Gastroesophageal sphincter (tissue), 3 donors: ENCODE data around the gene RPL34.

Experiments used
- POLR2A ChIP-seq, 2 donors: fragments of 450-650 bp; IDR thresholded peaks; one replicate each; pipeline ENCODE4 v1.6.1; 2017; ENCODE audit warnings: antibody characterized with exemption in 2 of 2, mild to moderate bottlenecking in 2 of 2, moderate library complexity in 1 of 2
- POLR2AphosphoS5 ChIP-seq: sonication (generic); formaldehyde crosslinking; IDR thresholded peaks from one replicate; pipeline ENCODE4 v1.6.1; 2017; ENCODE audit warnings: antibody characterized with exemption
- TF ChIP-seq, protein P1 (sequence below), 4 experiments: fragments of 200-600 bp in 2 of 4; fragments of 450-650 bp in 2 of 4; sonication (generic) in 1 of 4; IDR thresholded peaks; one replicate each; pipeline ENCODE4 v1.5.1; 2017 to 2019; ENCODE audit warnings: antibody characterized with exemption in 4 of 4, mild to moderate bottlenecking in 2 of 4, moderate library complexity in 2 of 4

DNA sequence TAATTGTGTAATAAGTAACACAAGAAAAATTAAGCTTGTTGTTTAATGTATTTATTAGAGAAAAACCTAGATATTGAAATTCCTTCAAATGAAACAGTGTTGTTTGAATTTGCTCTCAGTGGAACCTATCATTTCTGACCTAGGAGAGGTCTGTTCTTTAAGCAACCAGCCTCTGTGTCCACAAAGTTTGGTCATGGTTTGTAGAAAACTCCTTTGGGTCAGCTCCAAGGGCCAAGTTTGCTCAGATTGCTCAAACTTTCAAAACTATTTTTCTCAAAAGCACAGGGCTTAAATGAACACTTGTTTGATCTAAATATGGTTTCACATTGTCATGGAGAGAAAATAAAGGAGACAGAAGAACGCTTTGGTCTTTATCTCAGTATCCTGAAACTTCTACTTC, 29.6 kb upstream of the RPL34 start:
- no peak for TF ChIP-seq POLR2AphosphoS5
- TF ChIP-seq, protein P1, sequence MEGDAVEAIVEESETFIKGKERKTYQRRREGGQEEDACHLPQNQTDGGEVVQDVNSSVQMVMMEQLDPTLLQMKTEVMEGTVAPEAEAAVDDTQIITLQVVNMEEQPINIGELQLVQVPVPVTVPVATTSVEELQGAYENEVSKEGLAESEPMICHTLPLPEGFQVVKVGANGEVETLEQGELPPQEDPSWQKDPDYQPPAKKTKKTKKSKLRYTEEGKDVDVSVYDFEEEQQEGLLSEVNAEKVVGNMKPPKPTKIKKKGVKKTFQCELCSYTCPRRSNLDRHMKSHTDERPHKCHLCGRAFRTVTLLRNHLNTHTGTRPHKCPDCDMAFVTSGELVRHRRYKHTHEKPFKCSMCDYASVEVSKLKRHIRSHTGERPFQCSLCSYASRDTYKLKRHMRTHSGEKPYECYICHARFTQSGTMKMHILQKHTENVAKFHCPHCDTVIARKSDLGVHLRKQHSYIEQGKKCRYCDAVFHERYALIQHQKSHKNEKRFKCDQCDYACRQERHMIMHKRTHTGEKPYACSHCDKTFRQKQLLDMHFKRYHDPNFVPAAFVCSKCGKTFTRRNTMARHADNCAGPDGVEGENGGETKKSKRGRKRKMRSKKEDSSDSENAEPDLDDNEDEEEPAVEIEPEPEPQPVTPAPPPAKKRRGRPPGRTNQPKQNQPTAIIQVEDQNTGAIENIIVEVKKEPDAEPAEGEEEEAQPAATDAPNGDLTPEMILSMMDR (IDR thresholded peaks at IDR 0.05), result no peak
- no peak for TF ChIP-seq POLR2A (IDR thresholded peaks at IDR 0.05)
